GM12878 (cell line): ENCODE measurements around the gene TSPAN2. TPM values are rescaled to one million over a fixed set of nuclear protein-coding genes. Genes with fewer than 3 reads are reported as not detected.

ENCODE experiments used
- ATAC-seq: fragments of 200-7000 bp; cut with Tn5 transposase; 3 replicates; pipeline ENCODE4 v1.9.1; 2020; ENCODE audit warnings: mild to moderate bottlenecking, moderate library complexity
- BruUV-seq: library from RNA; stranded (reverse); fragments of 400-500 nt; replicated peaks from 2 replicates; lab custom pipeline; 2021; lab: Mats Ljungman, UMichigan
- CTCF ChIA-PET: fragments of 300-600 bp; sonication (Branson Sonifier 250); formaldehyde crosslinking; extraction: SDS; loops from one replicate; lab custom pipeline; 2021; ENCODE audit warnings: inconsistent platforms; lab: Yijun Ruan, JAX
- POLR2A ChIA-PET: fragments of 350-600 bp; formaldehyde crosslinking; extraction: SDS; loops from one replicate; lab custom pipeline; 2021; ENCODE audit warnings: inconsistent platforms; lab: Charles Lee
- RAD21 ChIA-PET: fragments of 300-600 bp; sonication (Branson Sonifier 250); formaldehyde crosslinking; loops from one replicate; lab custom pipeline; 2023; ENCODE audit warnings: antibody characterized with exemption; ENCODE audit not compliant: unreplicated experiment; lab: Charles Lee
- SMC1A ChIA-PET: fragments of 300-600 bp; sonication (Branson Sonifier 250); formaldehyde crosslinking; loops from one replicate; lab custom pipeline; 2023; ENCODE audit not compliant: unreplicated experiment, uncharacterized antibody; lab: Charles Lee
- DNase-seq: peaks from one replicate; pipeline ENCODE4 v3.0.0-alpha.2; 2011; ENCODE audit warnings: low read depth, low spot score
- FAIRE-seq: peaks from 3 replicates; lab custom pipeline; 2011; peaks lifted over from hg19 to GRCh38; lab: Jason Lieb, UNC
- H2AFZ ChIP-seq: 2 replicates; pipeline ENCODE4 v1.6.0; 2011; ENCODE audit warnings: low read depth, low read length, control low read depth; ENCODE audit not compliant: control insufficient read depth
- H3K27ac ChIP-seq: 2 replicates; pipeline ENCODE4 v1.5.1; 2011; ENCODE audit warnings: control low read depth; ENCODE audit not compliant: control insufficient read depth, insufficient read depth
- H3K27me3 ChIP-seq, 2 experiments: replicated peaks in 1 of 2; 2 replicates each; pipeline versions ENCODE4 v1.6.0 to v1.6.1; 2011; ENCODE audit warnings: low read length in 1 of 2; ENCODE audit not compliant: control insufficient read depth in 2 of 2, insufficient read depth in 2 of 2
- H3K36me3 ChIP-seq, 2 experiments: 2 replicates each; pipeline ENCODE4 v1.5.1; 2011; ENCODE audit warnings: low read length in 1 of 2; ENCODE audit not compliant: control insufficient read depth in 2 of 2, insufficient read depth in 2 of 2
- H3K4me1 ChIP-seq: 2 replicates; pipeline ENCODE4 v1.6.1; 2011; ENCODE audit warnings: mild to moderate bottlenecking, low read length, moderate library complexity, mixed read lengths; ENCODE audit not compliant: control insufficient read depth, insufficient read depth
- H3K4me2 ChIP-seq: 2 replicates; pipeline ENCODE4 v1.6.0; 2011; ENCODE audit warnings: control low read depth; ENCODE audit not compliant: control insufficient read depth, insufficient read depth
- H3K4me3 ChIP-seq: fragments of 200-600 bp; sonication (generic); 2 replicates; pipeline ENCODE4 v1.5.1; 2016
- H3K79me2 ChIP-seq: 2 replicates; pipeline ENCODE4 v1.6.0; 2011; ENCODE audit warnings: low read length; ENCODE audit not compliant: control insufficient read depth, insufficient read depth
- H3K9ac ChIP-seq: 2 replicates; pipeline ENCODE4 v1.8.0; 2011; ENCODE audit warnings: low read length, control low read depth, mixed read lengths; ENCODE audit not compliant: control insufficient read depth, insufficient read depth
- H3K9me3 ChIP-seq: replicated peaks from 3 replicates; pipeline ENCODE4 v1.5.1; 2011; ENCODE audit warnings: mild to moderate bottlenecking, low read length; ENCODE audit not compliant: control insufficient read depth, insufficient read depth
- H4K20me1 ChIP-seq: 2 replicates; pipeline ENCODE4 v1.6.0; 2011; ENCODE audit not compliant: control insufficient read depth, insufficient read depth
- CBFB ChIP-seq: IDR thresholded peaks from 2 replicates; pipeline ENCODE4 v1.6.1; 2016; ENCODE audit warnings: antibody characterized with exemption, low read depth
- CBX5 ChIP-seq: sonication (generic); IDR thresholded peaks from 2 replicates; pipeline ENCODE4 v1.6.1; 2016; ENCODE audit warnings: low read depth, moderate library complexity, mild to moderate bottlenecking, inconsistent platforms
- DPF2 ChIP-seq: fragments of 450-650 bp; IDR thresholded peaks from 2 replicates; pipeline ENCODE4 v1.6.1; 2017; ENCODE audit warnings: mild to moderate bottlenecking
- EGR1 ChIP-seq, 2 experiments: IDR thresholded peaks; 1 replicate in 1 of 2; 2 replicates in 1 of 2; pipeline ENCODE4 v1.6.1; 2011 to 2012; ENCODE audit warnings: low read depth in 2 of 2, low read length in 2 of 2, borderline replicate concordance in 1 of 2, mild to moderate bottlenecking in 1 of 2, moderate library complexity in 1 of 2
- GABPA ChIP-seq: IDR thresholded peaks from 2 replicates; pipeline ENCODE4 v1.6.1; 2014; ENCODE audit warnings: antibody characterized with exemption, low read depth, mild to moderate bottlenecking, inconsistent platforms
- JUNB ChIP-seq: IDR thresholded peaks from 2 replicates; pipeline ENCODE4 v1.6.1; 2016; ENCODE audit warnings: antibody characterized with exemption, mild to moderate bottlenecking
- NKRF ChIP-seq: fragments of 450-650 bp; conservative IDR thresholded peaks from 2 replicates; pipeline ENCODE4 v1.6.1; 2017; ENCODE audit warnings: mild to moderate bottlenecking, moderate library complexity
- NR2C2 ChIP-seq: IDR thresholded peaks from 2 replicates; pipeline ENCODE4 v1.6.1; 2011; ENCODE audit warnings: borderline replicate concordance, low read depth; ENCODE audit not compliant: control insufficient read depth, insufficient read length
- RFX5 ChIP-seq: IDR thresholded peaks from 2 replicates; pipeline ENCODE4 v1.6.1; 2011; ENCODE audit warnings: low read depth, low read length, improper control_type of control experiment
- RUNX3 ChIP-seq: IDR thresholded peaks from 2 replicates; pipeline ENCODE4 v1.6.1; 2012; ENCODE audit warnings: low read length, inconsistent platforms
- SREBF1 ChIP-seq: IDR thresholded peaks from 2 replicates; pipeline ENCODE4 v1.6.1; 2012; ENCODE audit warnings: mild to moderate bottlenecking, low read length
- TCF7 ChIP-seq: IDR thresholded peaks from 2 replicates; pipeline ENCODE4 v1.6.1; 2014; ENCODE audit warnings: antibody characterized with exemption, borderline replicate concordance
- WGBS: methylation state at CpG from one replicate; pipeline ENCODE4 v1.1.6; 2016; ENCODE audit warnings: low lambda C conversion rate; ENCODE audit not compliant: insufficient replicate concordance, insufficient coverage; ENCODE audit errors: missing lambda C conversion rate; 5-methylcytosine and 5-hydroxymethylcytosine counted together
- in situ Hi-C: fragments of 300-500 bp; cut with MboI; formaldehyde crosslinking; loops from 9 replicates; pipeline ENCODE4 v1.14.3; 2018; ENCODE audit warnings: mixed read lengths
- intact Hi-C: fragments of 100-400 bp; cut with micrococcal nuclease; formaldehyde crosslinking; loops from one replicate; pipeline ENCODE4 v1.14.2; 2022; ENCODE audit not compliant: unreplicated experiment
- polyA plus RNA-seq, 11 experiments: library from polyadenylated mRNA; depleted of rRNA in 4 of 11; unstranded in 6 of 11; stranded (reverse) in 5 of 11; fragments of >200 nt; fragmentation: Nextera tagmentation in 4 of 11; fragmentation: Illumina TruSeq in 1 of 11; extraction: Ambion mirVana in 4 of 11; extraction: Trizol in 1 of 11; gene quantifications; 1 replicate in 1 of 11; 2 replicates in 10 of 11; pipeline versions ENCODE4 v1.2.1 to v1.2.3, GENCODE V29; 2011 to 2016; ENCODE audit warnings: inconsistent platforms in 2 of 11, missing spikeins in 2 of 11, low read depth in 1 of 11
- total RNA-seq, 4 experiments: library from RNA; depleted of rRNA in 3 of 4; stranded (reverse); fragments of >200 nt in 3 of 4; fragmentation: Illumina TruSeq in 1 of 4; extraction: Trizol in 1 of 4; gene quantifications; 2 replicates each; pipeline versions ENCODE4 v1.2.1 to v1.2.3, GENCODE V29; 2013 to 2021

TSPAN2 gene
- total and polyA plus RNA-seq, 10 of the 15 experiments (the other 5 are each of a cell fraction or from before 2014, with no cell fraction given) = under 0.01 to 0.73 TPM; not detected in 8

- intact Hi-C loops = no loop called here
- FAIRE-seq (no peak), DNase-seq (no peak), ATAC-seq (no peak)
- no TSS peak for BruUV-seq
- no peaks in the 10 kb centered on the region for H3K79me2 ChIP-seq
- CTCF ChIA-PET = interaction anchor here (0.6 to 0.9 kb wide), 2 partner anchors 54 to 57 kb away, joined by 3 read pairs; no protein-coding TSS in a partner anchor
- 38% methylated on average over 2 of the region's 2 CpGs for whole genome bisulfite sequencing
- SMC1A ChIA-PET = interaction anchor here (1.4 to 4.1 kb wide), 3 partner anchors 14 to 53 kb away, joined by 4 to 32 read pairs (median 27); no protein-coding TSS in a partner anchor
- H3K4me2 ChIP-seq = no peak overlapping the region
- RAD21 ChIA-PET = interaction anchor here (1.0 to 1.5 kb wide), 2 partner anchors 9 to 53 kb away, joined by 3 read pairs; no protein-coding TSS in a partner anchor
- H3K9ac ChIP-seq = no peak overlapping the region
- no peak overlapping the region for H3K4me3 ChIP-seq
- H2AFZ ChIP-seq = no peak overlapping the region
- POLR2A ChIA-PET = interaction anchor here (2.5 kb wide), 1 partner anchor 12 kb away, joined by 10 read pairs; no protein-coding TSS in a partner anchor
- in situ Hi-C loops = loop anchor here (10.0 kb wide), 1 partner anchor 715 kb away; no protein-coding TSS in a partner anchor
- no peaks in the 10 kb centered on the region for H4K20me1 ChIP-seq
- TF ChIP-seq NKRF (no peak), CBX5 (no peak), DPF2 (no peak), CBFB (no peak), EGR1 (IDR thresholded peaks at IDR 0.05; ENCODE audit: borderline replicate concordance in 1 of 2, low read depth in 2 of 2, low read length in 2 of 2) (no peak), RFX5 (no peak), RUNX3 (no peak), NR2C2 (no peak), GABPA (no peak), SREBF1 (no peak), JUNB (no peak), TCF7 (no peak)
- no peaks in the 10 kb centered on the region for H3K4me1 ChIP-seq
- no peak overlapping the region for H3K27ac ChIP-seq
- no peaks in the 10 kb centered on the region for H3K36me3 ChIP-seq
- no peaks in the 10 kb centered on the region; a peak in 1 of 4 replicates for H3K27me3 ChIP-seq
- no peaks in the 10 kb centered on the region for H3K9me3 ChIP-seq
Observed at GRCh38 chr1:115059316-115059715, 30.0 kb downstream of the TSPAN2 start.
